ENCODE data around the gene SETD3. TPM values are rescaled to one million over a fixed set of nuclear protein-coding genes. Genes with fewer than 3 reads are reported as not detected.

The SETD3 gene
- polyA plus RNA-seq, 1 donor (not counting 4 experiments of a cell fraction or from before 2014, with no cell fraction given) = 48.1 TPM

DNA sequence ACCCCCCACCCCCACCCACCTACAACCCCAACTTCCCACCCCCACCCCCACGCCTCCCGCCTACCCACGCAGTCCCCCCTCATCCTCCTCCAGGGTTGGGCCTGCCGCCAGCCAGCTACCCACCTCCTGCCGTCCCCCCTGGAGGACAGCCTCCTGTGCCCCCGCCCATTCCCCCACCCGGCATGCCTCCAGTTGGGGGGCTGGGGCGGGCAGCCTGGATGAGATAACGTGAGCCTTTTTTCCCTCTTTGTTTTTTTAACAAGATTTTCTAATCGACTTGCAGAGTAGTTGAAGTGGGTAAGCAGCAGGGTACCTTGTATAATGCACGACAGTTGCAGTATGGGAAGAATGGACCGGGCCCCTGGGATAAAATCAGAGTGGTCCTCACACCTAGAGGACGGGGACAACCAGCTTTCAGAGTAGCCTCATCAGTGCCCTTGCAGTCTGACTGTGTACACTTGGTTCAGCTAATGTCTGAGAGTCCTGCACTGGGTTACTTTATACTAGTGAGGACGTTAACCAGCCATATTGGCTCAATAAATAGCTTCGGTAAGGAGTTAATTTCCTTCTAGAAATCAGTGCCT is 30.0 kb upstream of the SETD3 start:
- Histone ChIP-seq H4K20me1 (ENCODE audit: control insufficient read depth, extremely low read depth, insufficient read depth, low read length) (peaks cover 9% of the 10 kb centered on the region), H2AFZ (ENCODE audit: control insufficient read depth, low read length) (no peak overlapping the region), H3K27me3 (ENCODE audit: control insufficient read depth, extremely low read depth, insufficient read depth, low read length) (no peaks in the 10 kb centered on the region), H3K36me3 (ENCODE audit: control insufficient read depth in 2 of 2, extremely low read depth in 1 of 2, insufficient read depth in 2 of 2, low read length in 2 of 2) (peaks cover 52 to 56% of the 10 kb centered on the region in 2 experiments), H3K4me2 (ENCODE audit: control insufficient read depth, extremely low read depth, insufficient read depth, low read depth, low read length) (no peak overlapping the region), H3K4me1 (ENCODE audit: control insufficient read depth, extremely low read depth, insufficient read depth, low read length) (no peaks in the 10 kb centered on the region), H3K79me2 (ENCODE audit: control insufficient read depth, insufficient read depth, low read length) (peaks cover 2% of the 10 kb centered on the region), H3K4me3 (ENCODE audit: control insufficient read depth in 2 of 3, extremely low read depth in 1 of 3, insufficient read depth in 2 of 3, low read depth in 1 of 3, low read length in 3 of 3) (no peak overlapping the region), H3K9me3 (ENCODE audit: control insufficient read depth, low read depth, low read length) (no peaks in the 10 kb centered on the region), H3K9me1 (ENCODE audit: control insufficient read depth, extremely low read depth, insufficient read depth, low read length) (no peaks in the 10 kb centered on the region), H3K9ac (ENCODE audit: control insufficient read depth, extremely low read depth, insufficient read depth, low read length) (no peak overlapping the region), H3K27ac (ENCODE audit: control insufficient read depth, insufficient read depth, low read length) (no peak overlapping the region)
- DNase-seq (ENCODE audit: low read depth, low spot score) = no peak
- no peak for TF ChIP-seq EZH2 (IDR thresholded peaks at IDR 0.05; ENCODE audit: low read length)
- FAIRE-seq = no peak
- dilution Hi-C loops (cut with MboI; ENCODE audit: extremely low pct_ligation_motif_present, low sequenced_read_pairs) = no loop called here

DNA sequence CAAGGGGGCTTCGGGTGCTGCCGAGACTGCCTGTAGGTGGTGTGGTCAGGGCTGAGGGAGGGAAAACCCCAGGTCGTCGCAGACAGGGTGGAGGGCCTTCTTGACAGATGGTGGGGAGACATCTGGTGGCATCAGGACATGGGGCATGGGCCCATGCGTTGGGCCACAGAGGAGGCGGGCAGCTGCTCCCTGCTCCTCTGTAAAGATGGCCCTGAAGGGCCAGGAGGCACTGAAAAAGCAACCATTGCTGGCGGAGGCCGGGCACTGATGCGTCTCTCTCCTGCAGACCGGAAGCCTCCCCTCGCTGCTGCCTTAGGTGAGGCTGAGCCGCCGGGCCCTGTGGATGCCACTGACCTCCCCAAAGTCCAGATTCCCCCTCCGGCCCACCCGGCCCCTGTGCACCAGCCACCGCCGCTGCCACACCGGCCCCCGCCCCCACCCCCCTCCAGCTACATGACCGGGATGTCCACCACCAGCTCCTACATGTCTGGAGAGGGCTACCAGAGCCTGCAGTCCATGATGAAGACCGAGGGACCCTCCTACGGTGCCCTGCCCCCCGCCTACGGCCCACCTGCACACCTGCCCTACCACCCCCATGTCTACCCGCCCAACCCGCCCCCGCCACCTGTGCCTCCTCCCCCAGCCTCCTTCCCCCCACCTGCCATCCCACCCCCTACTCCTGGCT is 29.4 kb upstream of the SETD3 start:
- Histone ChIP-seq H3K36me3 (ENCODE audit: control insufficient read depth in 2 of 2, extremely low read depth in 1 of 2, insufficient read depth in 2 of 2, low read length in 2 of 2) (peaks cover 54 to 56% of the 10 kb centered on the region in 2 experiments), H3K4me2 (ENCODE audit: control insufficient read depth, extremely low read depth, insufficient read depth, low read depth, low read length) (no peak overlapping the region), H3K4me1 (ENCODE audit: control insufficient read depth, extremely low read depth, insufficient read depth, low read length) (no peaks in the 10 kb centered on the region), H3K79me2 (ENCODE audit: control insufficient read depth, insufficient read depth, low read length) (peaks cover 2% of the 10 kb centered on the region), H4K20me1 (ENCODE audit: control insufficient read depth, extremely low read depth, insufficient read depth, low read length) (peaks cover 9% of the 10 kb centered on the region), H2AFZ (ENCODE audit: control insufficient read depth, low read length) (no peak overlapping the region), H3K9ac (ENCODE audit: control insufficient read depth, extremely low read depth, insufficient read depth, low read length) (no peak overlapping the region), H3K27ac (ENCODE audit: control insufficient read depth, insufficient read depth, low read length) (no peak overlapping the region), H3K4me3 (ENCODE audit: control insufficient read depth in 2 of 3, extremely low read depth in 1 of 3, insufficient read depth in 2 of 3, low read depth in 1 of 3, low read length in 3 of 3) (no peak overlapping the region), H3K9me1 (ENCODE audit: control insufficient read depth, extremely low read depth, insufficient read depth, low read length) (no peaks in the 10 kb centered on the region), H3K9me3 (ENCODE audit: control insufficient read depth, low read depth, low read length) (no peaks in the 10 kb centered on the region), H3K27me3 (ENCODE audit: control insufficient read depth, extremely low read depth, insufficient read depth, low read length) (no peaks in the 10 kb centered on the region)
- dilution Hi-C loops (cut with MboI; ENCODE audit: extremely low pct_ligation_motif_present, low sequenced_read_pairs) = no loop called here
- FAIRE-seq (no peak), DNase-seq (ENCODE audit: low read depth, low spot score) (no peak)
- TF ChIP-seq EZH2 (IDR thresholded peaks at IDR 0.05; ENCODE audit: low read length) = no peak
- TF ChIP-seq, protein P1, sequence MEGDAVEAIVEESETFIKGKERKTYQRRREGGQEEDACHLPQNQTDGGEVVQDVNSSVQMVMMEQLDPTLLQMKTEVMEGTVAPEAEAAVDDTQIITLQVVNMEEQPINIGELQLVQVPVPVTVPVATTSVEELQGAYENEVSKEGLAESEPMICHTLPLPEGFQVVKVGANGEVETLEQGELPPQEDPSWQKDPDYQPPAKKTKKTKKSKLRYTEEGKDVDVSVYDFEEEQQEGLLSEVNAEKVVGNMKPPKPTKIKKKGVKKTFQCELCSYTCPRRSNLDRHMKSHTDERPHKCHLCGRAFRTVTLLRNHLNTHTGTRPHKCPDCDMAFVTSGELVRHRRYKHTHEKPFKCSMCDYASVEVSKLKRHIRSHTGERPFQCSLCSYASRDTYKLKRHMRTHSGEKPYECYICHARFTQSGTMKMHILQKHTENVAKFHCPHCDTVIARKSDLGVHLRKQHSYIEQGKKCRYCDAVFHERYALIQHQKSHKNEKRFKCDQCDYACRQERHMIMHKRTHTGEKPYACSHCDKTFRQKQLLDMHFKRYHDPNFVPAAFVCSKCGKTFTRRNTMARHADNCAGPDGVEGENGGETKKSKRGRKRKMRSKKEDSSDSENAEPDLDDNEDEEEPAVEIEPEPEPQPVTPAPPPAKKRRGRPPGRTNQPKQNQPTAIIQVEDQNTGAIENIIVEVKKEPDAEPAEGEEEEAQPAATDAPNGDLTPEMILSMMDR (optimal IDR thresholded peaks at IDR 0.05 in 1 of 3, IDR thresholded peaks at IDR 0.05 in 1 of 3, conservative IDR thresholded peaks at IDR 0.05 in 1 of 3; ENCODE audit: extremely low read depth in 1 of 3, insufficient read depth in 2 of 3, low read length in 3 of 3) = no peak

All from keratinocyte (primary cell).